ENCODE data around the gene RPL31. TPM values are rescaled to one million over a fixed set of nuclear protein-coding genes. Genes with fewer than 3 reads are reported as not detected.

The RPL31 gene
- total RNA-seq, 1 experiment from 2014 or later, result 682 TPM

- no TSS peak for BruUV-seq (replicated peaks)
- ATAC-seq, result peak; percentile 42
- H3K4me1 ChIP-seq (ENCODE audit: control insufficient read depth, insufficient read depth, low read length), result no peaks in the 10 kb centered on the region; the same call in 1 of the 2 replicates
- no peak overlapping the region for H3K27ac ChIP-seq (ENCODE audit: low read length)
- DNase-seq (ENCODE audit: low read depth, low spot score), result no peak
- no peaks in the 10 kb centered on the region for H3K9me3 ChIP-seq (ENCODE audit: control insufficient read depth, insufficient read depth, low read depth, low read length)
- no peak for TF ChIP-seq POLR2AphosphoS5 (IDR thresholded peaks at IDR 0.05; ENCODE audit: low read depth, low read length)
- TF ChIP-seq REST (IDR thresholded peaks at IDR 0.05; ENCODE audit: insufficient read depth in 1 of 2, low read depth in 2 of 2, low read length in 1 of 2), result no peak
- peaks cover 56% of the 10 kb centered on the region for H3K36me3 ChIP-seq (ENCODE audit: control insufficient read depth, insufficient read depth, low read length)
- intact Hi-C loops (cut with micrococcal nuclease; ENCODE audit: unreplicated experiment), result no loop called here
- POLR2A ChIA-PET, result no interaction called here
- in situ Hi-C loops (cut with HindIII; ENCODE audit: low pct_unique_long_range_greater_than_20kb, low sequenced_read_pairs), result no loop called here
- H3K27me3 ChIP-seq (ENCODE audit: control insufficient read depth, insufficient read depth, low read length), result no peaks in the 10 kb centered on the region
- CTCF ChIA-PET, result no interaction called here
- no peak overlapping the region for H3K4me3 ChIP-seq (ENCODE audit: low read depth in 2 of 2, low read length in 2 of 2)
Observed at GRCh38 chr2:101030866-101031554, 28.9 kb downstream of the RPL31 start.

GRCh38 chr2:101032084-101032776, 30.1 kb downstream of the RPL31 start:
- no peaks in the 10 kb centered on the region for H3K9me3 ChIP-seq (ENCODE audit: control insufficient read depth, insufficient read depth, low read depth, low read length)
- H3K4me1 ChIP-seq (ENCODE audit: control insufficient read depth, insufficient read depth, low read length), result no peaks in the 10 kb centered on the region; the same call in 1 of the 2 replicates
- intact Hi-C loops (cut with micrococcal nuclease; ENCODE audit: unreplicated experiment) (no loop called here), in situ Hi-C loops (cut with HindIII; ENCODE audit: low pct_unique_long_range_greater_than_20kb, low sequenced_read_pairs) (no loop called here)
- ATAC-seq (no peak), DNase-seq (ENCODE audit: low read depth, low spot score) (no peak)
- no peak overlapping the region for H3K4me3 ChIP-seq (ENCODE audit: low read depth in 2 of 2, low read length in 2 of 2)
- ChIA-PET POLR2A (no interaction called here), CTCF (interaction anchor here (0.5 kb wide), 1 partner anchor 11 kb away, joined by 5 read pairs; no protein-coding TSS in a partner anchor)
- TF ChIP-seq POLR2AphosphoS5 (IDR thresholded peaks at IDR 0.05; ENCODE audit: low read depth, low read length) (no peak), REST (IDR thresholded peaks at IDR 0.05; ENCODE audit: insufficient read depth in 1 of 2, low read depth in 2 of 2, low read length in 1 of 2) (no peak), CTCF (IDR thresholded peaks at IDR 0.05) (no peak)
- H3K27ac ChIP-seq (ENCODE audit: low read length), result no peak overlapping the region
- H3K27me3 ChIP-seq (ENCODE audit: control insufficient read depth, insufficient read depth, low read length), result no peaks in the 10 kb centered on the region
- peaks cover 55% of the 10 kb centered on the region for H3K36me3 ChIP-seq (ENCODE audit: control insufficient read depth, insufficient read depth, low read length)
- BruUV-seq (replicated peaks), result TSS peak; percentile 22

Data from Panc1 (cell line).